Body of pancreas (tissue), 4 donors: ENCODE data around the gene STK26. TPM values are rescaled to one million over a fixed set of nuclear protein-coding genes. Genes with fewer than 3 reads are reported as not detected.

Experiments used
- ATAC-seq: fragments of 150-250 bp; one replicate; pipeline ENCODE4 v1.9.1; 2016
- DNase-seq, 4 donors: peaks; one replicate each; pipeline ENCODE4 v3.0.0-alpha.2; 2019
- H3K27ac ChIP-seq, 4 donors: fragments of 200-600 bp; sonication (generic); 1 replicate in 3 of 4; 2 replicates in 1 of 4; pipeline versions ENCODE4 v1.5.1 to v1.6.1; 2016 to 2019; ENCODE audit warnings: mild to moderate bottlenecking in 1 of 4, mixed read lengths in 1 of 4, moderate library complexity in 1 of 4
- H3K27me3 ChIP-seq, 2 donors: fragments of 200-600 bp; sonication (generic); one replicate each; pipeline ENCODE4 v1.6.0; 2016; ENCODE audit warnings: mild to moderate bottlenecking in 1 of 2
- H3K36me3 ChIP-seq, 2 donors: fragments of 200-600 bp; sonication (generic); replicated peaks in 1 of 2; 2 replicates each; pipeline ENCODE4 v1.5.1; 2016; ENCODE audit warnings: low read depth in 2 of 2; ENCODE audit not compliant: insufficient read depth in 1 of 2
- H3K4me1 ChIP-seq: fragments of 200-600 bp; sonication (generic); one replicate; pipeline ENCODE4 v1.6.0; 2016
- H3K4me3 ChIP-seq, 2 donors: fragments of 200-600 bp; sonication (generic); 1 replicate in 1 of 2; 2 replicates in 1 of 2; pipeline ENCODE4 v1.5.1; 2016 to 2019
- H3K9me3 ChIP-seq, 3 donors: fragments of 200-600 bp; sonication (generic); 1 replicate in 2 of 3; 2 replicates in 1 of 3; pipeline ENCODE4 v1.5.1; 2016
- POLR2A ChIP-seq, 3 donors: fragments of 450-650 bp; IDR thresholded peaks; one replicate each; pipeline ENCODE4 v1.6.1; 2016; ENCODE audit warnings: antibody characterized with exemption in 3 of 3, mild to moderate bottlenecking in 2 of 3
- WGBS, 2 donors: methylation state at CpG; one replicate each; pipeline ENCODE4 v1.1.5; 2017; 5-methylcytosine and 5-hydroxymethylcytosine counted together
- intact Hi-C: fragments of 100-400 bp; cut with DNase I; formaldehyde crosslinking; loops from one replicate; pipeline ENCODE4 v1.15.1; 2023
- total RNA-seq, 2 donors: library from RNA; depleted of rRNA; stranded (reverse); fragments of >200 nt; gene quantifications; one replicate each; pipeline ENCODE4 v1.1.0, GENCODE V29; 2016
- TF ChIP-seq, protein P1 (sequence below), 7 experiments: fragments of 450-650 bp in 4 of 7; fragments of 200-600 bp in 3 of 7; sonication (generic) in 3 of 7; IDR thresholded peaks; one replicate each; pipeline ENCODE4 v1.5.1; 2016 to 2019; ENCODE audit warnings: antibody characterized with exemption in 7 of 7

Gene STK26
- total RNA-seq, 2 donors from 2014 or later: 4.9 to 5.3 TPM

DNA sequence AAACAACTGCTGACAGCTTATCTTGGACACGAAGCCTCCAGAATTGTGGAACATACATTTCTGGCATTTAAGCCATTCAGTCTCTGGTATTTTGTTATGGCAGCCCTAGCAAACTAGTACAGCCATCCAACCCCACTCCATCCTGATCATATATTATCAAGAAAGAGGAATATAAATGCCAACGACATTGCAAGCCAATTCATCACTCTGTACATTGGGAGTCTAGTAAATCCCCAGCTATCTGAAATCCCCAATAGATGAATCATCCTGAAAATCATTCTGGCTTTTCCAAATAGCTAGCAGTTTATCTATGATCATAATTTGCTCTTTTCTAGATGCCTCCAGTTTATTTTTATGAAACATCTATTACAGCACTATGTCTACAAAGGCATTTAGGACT is 63.6 kb downstream of the STK26 start:
- no peak for ATAC-seq
- Histone ChIP-seq H3K27ac (no peak overlapping the region), H3K4me1 (no peaks in the 10 kb centered on the region), H3K4me3 (no peak overlapping the region), H3K36me3 (no peaks in the 10 kb centered on the region), H3K9me3 (no peaks in the 10 kb centered on the region), H3K27me3 (no peaks in the 10 kb centered on the region)
- TF ChIP-seq, protein P1, sequence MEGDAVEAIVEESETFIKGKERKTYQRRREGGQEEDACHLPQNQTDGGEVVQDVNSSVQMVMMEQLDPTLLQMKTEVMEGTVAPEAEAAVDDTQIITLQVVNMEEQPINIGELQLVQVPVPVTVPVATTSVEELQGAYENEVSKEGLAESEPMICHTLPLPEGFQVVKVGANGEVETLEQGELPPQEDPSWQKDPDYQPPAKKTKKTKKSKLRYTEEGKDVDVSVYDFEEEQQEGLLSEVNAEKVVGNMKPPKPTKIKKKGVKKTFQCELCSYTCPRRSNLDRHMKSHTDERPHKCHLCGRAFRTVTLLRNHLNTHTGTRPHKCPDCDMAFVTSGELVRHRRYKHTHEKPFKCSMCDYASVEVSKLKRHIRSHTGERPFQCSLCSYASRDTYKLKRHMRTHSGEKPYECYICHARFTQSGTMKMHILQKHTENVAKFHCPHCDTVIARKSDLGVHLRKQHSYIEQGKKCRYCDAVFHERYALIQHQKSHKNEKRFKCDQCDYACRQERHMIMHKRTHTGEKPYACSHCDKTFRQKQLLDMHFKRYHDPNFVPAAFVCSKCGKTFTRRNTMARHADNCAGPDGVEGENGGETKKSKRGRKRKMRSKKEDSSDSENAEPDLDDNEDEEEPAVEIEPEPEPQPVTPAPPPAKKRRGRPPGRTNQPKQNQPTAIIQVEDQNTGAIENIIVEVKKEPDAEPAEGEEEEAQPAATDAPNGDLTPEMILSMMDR (IDR thresholded peaks at IDR 0.05): no peak
- TF ChIP-seq POLR2A (IDR thresholded peaks at IDR 0.05): no peak
- DNase-seq: no peak
- WGBS, 2 donors: 33 to 49% methylated on average over 2 of the region's 2 CpGs
- intact Hi-C loops: no loop called here

GRCh38 chrX:132088864-132089263 is 65.8 kb downstream of the STK26 start:
- no peak for ATAC-seq

GRCh38 chrX:132090403-132091159 is 67.5 kb downstream of the STK26 start:
- H3K9me3 ChIP-seq: no peaks in the 10 kb centered on the region
- TF ChIP-seq, protein P1 (IDR thresholded peaks at IDR 0.05): no peak
- no peak for TF ChIP-seq POLR2A (IDR thresholded peaks at IDR 0.05)
- no peak overlapping the region for H3K4me3 ChIP-seq
- H3K36me3 ChIP-seq: no peaks in the 10 kb centered on the region
- H3K27me3 ChIP-seq: no peaks in the 10 kb centered on the region
- ATAC-seq: no peak
- H3K4me1 ChIP-seq: no peaks in the 10 kb centered on the region
- intact Hi-C loops: no loop called here
- H3K27ac ChIP-seq: no peak overlapping the region
- 57 to 65% methylated on average over 8 of the region's 8 CpGs for WGBS, 2 donors
- DNase-seq: no peak

More at GRCh38 chrX:132088864-132089263, 65.8 kb downstream of the STK26 start:
- Histone ChIP-seq H3K4me1 (no peaks in the 10 kb centered on the region), H3K27ac (no peak overlapping the region), H3K27me3 (no peaks in the 10 kb centered on the region), H3K4me3 (no peak overlapping the region), H3K36me3 (no peaks in the 10 kb centered on the region), H3K9me3 (no peaks in the 10 kb centered on the region)
- intact Hi-C loops: no loop called here
- TF ChIP-seq, protein P1 (IDR thresholded peaks at IDR 0.05): no peak
- no peak for TF ChIP-seq POLR2A (IDR thresholded peaks at IDR 0.05)
- DNase-seq: no peak

- Histone ChIP-seq H3K4me1 (no peaks in the 10 kb centered on the region), H3K9me3 (no peaks in the 10 kb centered on the region), H3K36me3 (no peaks in the 10 kb centered on the region), H3K27ac (no peak overlapping the region), H3K4me3 (no peak overlapping the region), H3K27me3 (no peaks in the 10 kb centered on the region)
- peak; percentile 56 for ATAC-seq
- intact Hi-C loops: no loop called here
- 37 to 42% methylated on average over 7 of the region's 7 CpGs for WGBS, 2 donors
- peak; percentile 59 to 78 (median 67) for DNase-seq
- TF ChIP-seq POLR2A (IDR thresholded peaks at IDR 0.05): no peak
- TF ChIP-seq, protein P1 (IDR thresholded peaks at IDR 0.05): peak; percentile 50 to 72 (median 63)
Observed at GRCh38 chrX:132092439-132093065, 69.5 kb downstream of the STK26 start.
